Activated CD8-positive, alpha-beta memory T cell treated with anti-CD3 and anti-CD28 coated beads for 48 hours (primary cell): ENCODE measurements around the gene MYRIP.

Experiments
- DNase-seq, 3 experiments: peaks; one replicate each; pipeline ENCODE4 v3.0.0-alpha.2; 2020; ENCODE audit warnings: low read depth in 2 of 3, low spot score in 2 of 3

MYRIP gene

GRCh38 chr3:39903253-39903652 lies 93.8 kb downstream of the MYRIP start:
- no peak for DNase-seq

GRCh38 chr3:39905788-39906187 lies 96.4 kb downstream of the MYRIP start:
- no peak for DNase-seq

DNA sequence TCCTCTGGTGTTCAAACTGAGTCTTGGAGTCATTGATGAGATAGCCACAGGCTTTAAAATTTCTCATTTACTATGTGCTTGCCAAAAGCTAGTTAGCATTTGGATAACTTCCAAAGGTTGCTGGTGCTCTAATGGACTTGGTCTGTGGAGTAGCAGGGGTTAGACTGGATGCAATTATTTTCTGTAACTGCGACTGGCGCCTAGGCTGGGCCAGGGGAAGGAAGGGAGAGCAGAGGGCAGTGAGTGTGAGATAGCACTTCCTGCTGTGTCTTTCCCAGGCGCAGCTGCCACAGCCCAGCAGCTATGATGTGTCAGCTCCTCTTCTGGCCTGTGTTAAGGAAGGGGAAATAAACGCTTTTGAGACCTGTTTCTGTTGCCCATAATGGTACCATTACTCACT lies 98.6 kb downstream of the MYRIP start:
- no peak for DNase-seq

DNA sequence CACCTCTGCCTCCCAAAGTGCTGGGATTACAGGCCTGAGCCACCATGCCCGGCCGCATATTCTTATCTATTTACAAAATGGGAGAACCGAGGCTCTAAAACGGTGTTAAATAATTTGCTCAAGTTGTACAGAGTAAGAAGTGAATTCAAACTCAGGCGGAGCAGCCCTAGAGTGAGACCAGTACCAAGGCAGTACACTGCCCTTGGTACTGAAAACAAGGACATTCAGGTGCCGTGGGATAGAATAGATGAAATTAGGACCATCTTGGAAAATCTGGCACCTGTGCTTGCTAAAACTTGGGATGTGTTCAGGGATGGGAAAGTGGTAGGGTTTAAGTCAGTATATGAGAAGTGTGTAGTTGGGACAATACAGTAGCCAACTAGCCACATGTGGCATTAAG lies 100.7 kb downstream of the MYRIP start:
- no peak for DNase-seq

- no peak for DNase-seq
Observed at GRCh38 chr3:39910826-39911464, 101.5 kb downstream of the MYRIP start.

GRCh38 chr3:39911465-39912309 lies 102.3 kb downstream of the MYRIP start:
- DNase-seq, result no peak

DNA sequence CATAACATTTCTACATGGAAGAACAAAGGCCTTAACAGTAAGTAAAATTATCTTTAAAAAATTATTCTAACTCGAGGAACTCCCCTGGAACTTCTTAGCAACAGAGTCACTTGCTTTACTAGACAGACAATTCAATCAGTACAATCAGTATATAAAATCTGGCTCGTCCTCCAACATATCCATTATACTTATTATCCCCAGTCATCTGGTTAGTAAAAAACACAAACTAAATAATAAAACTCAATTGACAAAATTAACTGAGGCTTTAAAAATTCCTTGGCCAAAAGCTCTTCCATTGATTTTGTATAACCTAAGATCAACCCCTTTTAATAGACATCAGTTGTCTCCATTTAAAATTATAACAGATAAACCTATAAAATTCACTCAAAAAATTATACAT lies 105.6 kb downstream of the MYRIP start:
- no peak for DNase-seq

- no peak for DNase-seq
Observed at GRCh38 chr3:39917065-39917773, 107.8 kb downstream of the MYRIP start.

GRCh38 chr3:39919281-39919680 lies 109.9 kb downstream of the MYRIP start:
- no peak for DNase-seq

DNA sequence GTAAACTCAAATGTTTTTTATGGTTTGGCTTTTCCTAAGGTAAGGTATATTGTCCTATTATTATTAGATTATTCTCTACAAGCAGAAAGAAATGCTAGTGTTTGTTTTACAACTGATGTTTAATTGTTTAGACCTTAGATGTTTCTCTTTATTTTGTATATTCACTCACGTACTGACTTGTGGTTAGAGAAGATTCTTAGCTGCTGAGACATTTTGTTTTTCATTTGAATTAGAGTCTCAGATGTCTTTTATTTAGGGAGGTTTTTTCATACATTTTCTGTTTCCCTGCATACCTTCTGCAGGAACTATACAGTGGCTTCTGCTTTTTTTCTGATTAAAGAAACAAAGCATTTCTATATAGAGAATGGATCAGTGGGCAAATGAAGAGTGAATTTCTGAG lies 110.9 kb downstream of the MYRIP start:
- no peak for DNase-seq

DNA sequence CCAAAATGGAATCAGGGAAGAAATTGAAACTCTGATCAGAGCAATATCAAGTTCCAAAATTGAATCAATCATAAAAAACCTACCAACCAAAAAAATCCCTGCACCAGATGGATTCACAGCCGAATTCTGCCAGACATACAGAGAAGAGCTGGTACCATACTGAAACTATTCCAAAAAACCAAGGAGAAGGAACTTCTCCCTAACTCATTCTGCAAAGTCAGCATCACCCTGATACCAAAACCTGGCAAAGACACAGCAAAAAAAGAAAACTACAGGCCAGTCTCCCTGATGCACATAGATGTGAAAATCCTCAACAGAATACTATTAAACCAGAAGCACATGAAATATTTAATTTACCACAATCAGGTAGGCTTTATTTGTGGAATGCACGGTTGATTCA lies 118.1 kb downstream of the MYRIP start:
- no peak for DNase-seq

DNA sequence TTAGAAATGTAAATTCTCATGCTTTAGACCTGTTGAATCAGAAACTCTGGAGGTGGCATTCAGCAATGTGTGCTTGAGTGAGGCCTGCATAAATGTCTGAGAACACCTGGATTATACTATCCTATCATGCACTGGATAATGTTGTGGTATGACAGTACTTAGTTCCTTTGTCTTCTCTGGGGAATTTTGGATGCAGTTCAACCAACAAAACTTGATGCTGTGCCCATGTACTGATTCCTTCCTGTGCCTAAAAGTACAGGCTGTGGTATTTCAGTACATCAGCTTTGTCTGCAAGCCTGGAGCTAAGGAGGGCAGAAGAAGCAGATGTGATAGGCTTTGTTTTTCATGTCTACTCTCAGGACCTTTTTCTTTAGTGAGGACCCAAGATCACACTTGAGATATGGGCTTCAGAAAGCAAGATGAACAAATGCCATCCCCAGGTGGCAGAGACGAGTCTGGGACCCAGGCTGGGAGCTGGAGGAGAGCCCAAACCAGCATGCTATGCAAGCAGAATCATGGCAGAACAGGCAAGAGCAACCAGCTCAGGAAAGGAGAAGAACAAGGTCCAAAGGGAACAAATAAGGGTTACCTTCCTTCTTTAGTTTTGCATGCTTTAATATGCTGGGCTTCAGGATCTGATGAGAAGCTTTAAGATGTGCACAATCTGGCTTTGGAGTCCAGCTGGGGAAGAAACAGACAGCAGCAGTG lies 124.7 kb downstream of the MYRIP start:
- no peak for DNase-seq

GRCh38 chr3:39934696-39935095 lies 125.3 kb downstream of the MYRIP start:
- no peak for DNase-seq

- DNase-seq, result no peak
Observed at GRCh38 chr3:39935261-39935660, 125.9 kb downstream of the MYRIP start.

GRCh38 chr3:39936848-39937247 lies 127.4 kb downstream of the MYRIP start:
- DNase-seq, result no peak

DNA sequence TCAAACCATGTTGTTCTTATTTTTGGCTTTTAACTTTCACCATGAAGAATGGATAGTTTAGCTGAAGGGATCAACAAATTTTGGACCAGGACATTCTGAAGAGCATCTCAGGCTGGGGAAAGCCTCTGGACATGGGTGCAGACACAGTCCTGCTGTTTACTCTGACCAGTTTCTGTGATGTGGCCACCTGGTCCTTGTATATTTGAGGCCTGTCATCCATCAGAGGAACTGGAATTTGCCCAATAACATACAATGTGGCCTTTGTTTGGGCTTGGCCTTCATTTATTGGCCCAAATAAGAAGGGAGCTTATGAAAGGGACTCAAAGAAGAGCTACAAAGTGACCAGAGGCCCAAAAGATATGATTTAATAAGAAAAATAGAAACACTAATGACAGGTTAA lies 127.9 kb downstream of the MYRIP start:
- no peak for DNase-seq

GRCh38 chr3:39937874-39938273 lies 128.5 kb downstream of the MYRIP start:
- no peak for DNase-seq

GRCh38 chr3:39941931-39942330 lies 132.5 kb downstream of the MYRIP start:
- no peak for DNase-seq

DNA sequence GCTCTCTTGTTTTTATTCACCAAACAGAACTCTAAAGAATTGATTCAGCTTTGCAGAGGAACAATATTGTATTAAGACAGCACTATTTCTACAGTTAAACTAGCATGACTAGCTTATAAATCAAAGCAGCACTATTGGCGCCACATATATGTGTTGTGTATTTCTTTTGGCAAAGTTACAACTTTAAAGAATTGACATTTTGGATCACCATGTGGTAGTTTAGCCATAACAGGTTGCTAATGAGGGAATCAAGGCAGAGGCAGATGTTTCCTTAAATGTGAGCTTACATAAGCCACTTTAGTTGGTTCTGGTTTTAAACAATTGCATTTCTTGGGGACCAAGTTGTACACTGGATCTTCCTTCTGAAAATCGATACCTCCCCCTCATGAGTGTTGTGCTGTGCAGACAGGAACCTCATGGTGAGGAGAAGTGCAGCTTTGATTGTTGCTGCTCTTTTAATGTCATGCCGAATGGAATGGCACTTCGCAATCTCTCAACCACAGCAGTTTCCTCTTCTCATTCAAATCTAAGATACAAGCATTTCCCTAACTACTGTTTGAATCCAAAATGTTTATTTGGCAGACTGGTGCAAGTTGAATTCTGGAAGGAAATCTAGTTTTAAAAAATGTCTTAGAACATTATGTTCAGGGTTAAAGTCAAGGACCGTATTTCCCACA lies 151.2 kb downstream of the MYRIP start:
- DNase-seq, result no peak

GRCh38 chr3:39961230-39961629 lies 151.8 kb downstream of the MYRIP start:
- DNase-seq, result no peak

DNA sequence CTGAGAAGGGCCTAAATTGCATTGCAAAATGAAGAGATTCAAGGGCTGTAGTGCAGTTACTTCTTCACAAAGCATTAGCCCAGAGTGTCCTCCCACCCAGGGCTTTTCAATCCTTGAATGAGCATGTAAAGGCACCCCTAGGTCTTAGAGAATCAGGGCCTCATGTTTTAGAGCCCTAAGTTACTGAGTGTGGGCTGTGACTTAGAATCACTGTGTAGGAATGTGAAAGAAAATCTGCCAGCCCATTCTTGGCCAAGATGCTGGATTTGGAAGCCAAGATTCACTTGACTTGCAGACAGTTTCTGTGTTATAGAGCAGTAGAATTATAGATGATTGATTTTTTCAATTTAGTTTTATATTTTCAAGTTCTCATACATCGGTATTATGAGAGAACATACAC lies 153.2 kb downstream of the MYRIP start:
- DNase-seq, result no peak
